HepG2 (cell line): ENCODE data around the gene SLC31A2. TPM values are rescaled to one million over a fixed set of nuclear protein-coding genes. Genes with fewer than 3 reads are reported as not detected.

Experiments
- ADNP ChIP-seq: sonication (generic); formaldehyde crosslinking; IDR thresholded peaks from 2 replicates; pipeline ENCODE4 v1.4.0; 2020; ENCODE audit warnings: missing genetic modification reagents
- AHR ChIP-seq: IDR thresholded peaks from 2 replicates; pipeline ENCODE4 v1.6.1; 2018; ENCODE audit warnings: missing genetic modification reagents, missing compliant biosample characterization
- CHD4 ChIP-seq: fragments of 200-600 bp; sonication (generic); IDR thresholded peaks from 2 replicates; pipeline ENCODE4 v1.7.0; 2017; ENCODE audit warnings: mild to moderate bottlenecking, low read length, borderline replicate concordance
- EHMT2 ChIP-seq: fragments of 200-600 bp; sonication (generic); IDR thresholded peaks from 2 replicates; pipeline ENCODE4 v1.7.0; 2017; ENCODE audit warnings: antibody characterized with exemption, low read depth, low read length, borderline replicate concordance
- GABPB1 ChIP-seq: IDR thresholded peaks from 2 replicates; pipeline ENCODE4 v1.6.1; 2016; ENCODE audit warnings: mild to moderate bottlenecking, missing genetic modification reagents, moderate library complexity, missing compliant biosample characterization
- HMGA1 ChIP-seq: sonication (generic); formaldehyde crosslinking; conservative IDR thresholded peaks from 2 replicates; pipeline ENCODE4 v1.4.0; 2020; ENCODE audit warnings: missing genetic modification reagents
- HOXD1 ChIP-seq: sonication (generic); formaldehyde crosslinking; IDR thresholded peaks from 2 replicates; pipeline ENCODE4 v1.5.0; 2020; ENCODE audit warnings: missing genetic modification reagents
- KLF11 ChIP-seq: IDR thresholded peaks from 2 replicates; pipeline ENCODE4 v1.6.1; 2016; ENCODE audit warnings: missing compliant biosample characterization
- MTF1 ChIP-seq: sonication (generic); formaldehyde crosslinking; IDR thresholded peaks from 2 replicates; pipeline ENCODE4 v1.5.0; 2020; ENCODE audit warnings: missing genetic modification reagents
- REPIN1 ChIP-seq: sonication (generic); formaldehyde crosslinking; IDR thresholded peaks from 2 replicates; pipeline ENCODE4 v1.8.0; 2022; ENCODE audit warnings: missing genetic modification reagents, low read depth, mild to moderate bottlenecking, borderline replicate concordance
- SALL1 ChIP-seq: sonication (generic); formaldehyde crosslinking; IDR thresholded peaks from 2 replicates; pipeline ENCODE4 v1.8.0; 2022; ENCODE audit warnings: mild to moderate bottlenecking, missing genetic modification reagents
- SMARCC2 ChIP-seq: fragments of 450-650 bp; IDR thresholded peaks from 2 replicates; pipeline ENCODE4 v1.6.1; 2017; ENCODE audit warnings: antibody characterized with exemption, mild to moderate bottlenecking
- SOX6 ChIP-seq, 2 experiments: fragments of 450-650 bp in 1 of 2; sonication (generic) in 1 of 2; formaldehyde crosslinking in 1 of 2; IDR thresholded peaks; 2 replicates each; pipeline versions ENCODE4 v1.4.0 to v1.6.1; 2017 to 2020; ENCODE audit warnings: antibody characterized with exemption in 1 of 2, mild to moderate bottlenecking in 1 of 2, missing genetic modification reagents in 1 of 2
- WIZ ChIP-seq: sonication (generic); formaldehyde crosslinking; IDR thresholded peaks from 2 replicates; pipeline ENCODE4 v1.5.1; 2020; ENCODE audit warnings: mild to moderate bottlenecking, missing genetic modification reagents
- ZBTB40 ChIP-seq, 2 experiments: fragments of 450-650 bp in 1 of 2; sonication (generic) in 1 of 2; formaldehyde crosslinking in 1 of 2; IDR thresholded peaks; 2 replicates each; pipeline versions ENCODE4 v1.6.1 to v1.8.0; 2016 to 2022; ENCODE audit warnings: antibody characterized with exemption in 1 of 2, mild to moderate bottlenecking in 1 of 2, missing genetic modification reagents in 1 of 2
- ZFP1 ChIP-seq: IDR thresholded peaks from 2 replicates; pipeline ENCODE4 v1.6.1; 2016
- ZFP37 ChIP-seq: sonication (generic); formaldehyde crosslinking; IDR thresholded peaks from 2 replicates; pipeline ENCODE4 v1.4.0; 2020; ENCODE audit warnings: missing genetic modification reagents, borderline replicate concordance
- ZNF251 ChIP-seq: sonication (generic); formaldehyde crosslinking; IDR thresholded peaks from 2 replicates; pipeline ENCODE4 v1.9.0; 2021; ENCODE audit warnings: mild to moderate bottlenecking, missing genetic modification reagents
- ZNF33B ChIP-seq: sonication (generic); formaldehyde crosslinking; IDR thresholded peaks from 2 replicates; pipeline ENCODE4 v1.5.1; 2020; ENCODE audit warnings: mild to moderate bottlenecking, missing genetic modification reagents
- polyA plus RNA-seq, 8 experiments: library from polyadenylated mRNA; depleted of rRNA in 3 of 8; stranded (reverse) in 7 of 8; unstranded in 1 of 8; fragments of >200 nt; fragmentation: Illumina TruSeq in 4 of 8; extraction: Trizol in 4 of 8; gene quantifications; 2 replicates each; pipeline versions ENCODE4 v1.2.1 to v1.2.3, GENCODE V29; 2011 to 2016; ENCODE audit warnings: low read depth in 4 of 8, missing spikeins in 1 of 8, mixed read lengths in 1 of 8; ENCODE audit not compliant: insufficient read depth in 1 of 8
- total RNA-seq, 5 experiments: library from RNA; depleted of rRNA; stranded (reverse); fragments of >200 nt; fragmentation: Illumina TruSeq; extraction: Trizol; gene quantifications; 2 replicates each; pipeline ENCODE4 v1.2.3, GENCODE V29; 2016; ENCODE audit warnings: low read depth in 1 of 5
- TF ChIP-seq, protein P1 (sequence below): sonication (generic); formaldehyde crosslinking; conservative IDR thresholded peaks from 2 replicates; pipeline ENCODE4 v1.5.0; 2020; ENCODE audit warnings: missing genetic modification reagents

The SLC31A2 gene
- total and polyA plus RNA-seq, 2 of the 13 experiments (the other 11 are each of a cell fraction or from before 2014, with no cell fraction given): 9.3 to 10.2 TPM

DNA sequence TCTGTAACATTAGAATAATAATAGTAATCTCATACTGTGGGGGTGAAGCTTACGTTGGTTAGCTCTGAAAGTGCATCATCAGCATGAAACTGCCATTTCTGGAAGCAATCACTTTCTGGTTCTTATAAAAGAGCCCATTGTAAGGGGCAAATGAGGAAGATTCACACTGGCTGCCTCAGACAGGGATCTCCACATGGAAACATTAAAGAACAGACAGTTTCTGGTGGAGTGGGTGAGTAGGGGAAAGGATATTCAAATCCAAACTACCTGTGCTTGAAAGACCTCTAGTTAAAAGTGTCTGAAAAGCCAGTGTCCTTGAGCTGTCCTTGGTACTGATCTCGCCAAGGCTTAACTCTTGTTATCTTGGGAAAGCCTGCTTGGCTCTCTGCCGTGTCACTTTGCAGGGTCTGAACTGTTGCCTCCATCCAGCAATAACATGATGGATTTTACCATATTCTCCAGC lies 19.1 kb upstream of the SLC31A2 start (continued):
- no peak for TF ChIP-seq ZBTB40 (IDR thresholded peaks at IDR 0.05)
- no peak for TF ChIP-seq ZBTB40 (CRISPR knock-in tag; IDR thresholded peaks at IDR 0.05)
- TF ChIP-seq HOXD1: no peak
- TF ChIP-seq HMGA1 (CRISPR knock-in tag): no peak
- TF ChIP-seq KLF11 (CRISPR knock-in tag): peak; percentile 39; the same call in 1 of the 2 replicates
- TF ChIP-seq, protein P1, sequence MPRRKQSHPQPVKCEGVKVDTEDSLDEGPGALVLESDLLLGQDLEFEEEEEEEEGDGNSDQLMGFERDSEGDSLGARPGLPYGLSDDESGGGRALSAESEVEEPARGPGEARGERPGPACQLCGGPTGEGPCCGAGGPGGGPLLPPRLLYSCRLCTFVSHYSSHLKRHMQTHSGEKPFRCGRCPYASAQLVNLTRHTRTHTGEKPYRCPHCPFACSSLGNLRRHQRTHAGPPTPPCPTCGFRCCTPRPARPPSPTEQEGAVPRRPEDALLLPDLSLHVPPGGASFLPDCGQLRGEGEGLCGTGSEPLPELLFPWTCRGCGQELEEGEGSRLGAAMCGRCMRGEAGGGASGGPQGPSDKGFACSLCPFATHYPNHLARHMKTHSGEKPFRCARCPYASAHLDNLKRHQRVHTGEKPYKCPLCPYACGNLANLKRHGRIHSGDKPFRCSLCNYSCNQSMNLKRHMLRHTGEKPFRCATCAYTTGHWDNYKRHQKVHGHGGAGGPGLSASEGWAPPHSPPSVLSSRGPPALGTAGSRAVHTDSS (CRISPR knock-in tag): no peak
- peak; percentile 26; the same call in 1 of the 2 replicates for TF ChIP-seq REPIN1 (CRISPR knock-in tag)
- TF ChIP-seq ZFP37 (CRISPR knock-in tag): no peak
- TF ChIP-seq GABPB1 (CRISPR knock-in tag): no peak
- TF ChIP-seq EHMT2: peak; percentile 85
- TF ChIP-seq AHR (CRISPR knock-in tag): no peak
- TF ChIP-seq ZFP1: no peak
- no peak for TF ChIP-seq CHD4
- no peak for TF ChIP-seq ZNF251
- no peak for TF ChIP-seq SOX6 (IDR thresholded peaks at IDR 0.05)
- no peak for TF ChIP-seq SOX6 (CRISPR knock-in tag; IDR thresholded peaks at IDR 0.05)
- TF ChIP-seq SMARCC2: no peak
- peak; percentile 47; the same call in 1 of the 2 replicates for TF ChIP-seq WIZ (CRISPR knock-in tag)
- TF ChIP-seq ZNF33B (CRISPR knock-in tag): no peak
- TF ChIP-seq ADNP: no peak
- TF ChIP-seq MTF1 (CRISPR knock-in tag): 0 out of 2 replicates have a peak, but pooled peaks have one; percentile 44
- TF ChIP-seq SALL1 (CRISPR knock-in tag): peak; percentile 20; the same call in 1 of the 2 replicates
